ENCODE results near the gene PAMR1. TPM values are rescaled to one million over a fixed set of nuclear protein-coding genes. Genes with fewer than 3 reads are reported as not detected.
A peak's percentile ranks its signal among the peaks of the same experiment; 100 is the strongest.

The PAMR1 gene
- total RNA-seq, 1 donor, result 278 TPM

DNA sequence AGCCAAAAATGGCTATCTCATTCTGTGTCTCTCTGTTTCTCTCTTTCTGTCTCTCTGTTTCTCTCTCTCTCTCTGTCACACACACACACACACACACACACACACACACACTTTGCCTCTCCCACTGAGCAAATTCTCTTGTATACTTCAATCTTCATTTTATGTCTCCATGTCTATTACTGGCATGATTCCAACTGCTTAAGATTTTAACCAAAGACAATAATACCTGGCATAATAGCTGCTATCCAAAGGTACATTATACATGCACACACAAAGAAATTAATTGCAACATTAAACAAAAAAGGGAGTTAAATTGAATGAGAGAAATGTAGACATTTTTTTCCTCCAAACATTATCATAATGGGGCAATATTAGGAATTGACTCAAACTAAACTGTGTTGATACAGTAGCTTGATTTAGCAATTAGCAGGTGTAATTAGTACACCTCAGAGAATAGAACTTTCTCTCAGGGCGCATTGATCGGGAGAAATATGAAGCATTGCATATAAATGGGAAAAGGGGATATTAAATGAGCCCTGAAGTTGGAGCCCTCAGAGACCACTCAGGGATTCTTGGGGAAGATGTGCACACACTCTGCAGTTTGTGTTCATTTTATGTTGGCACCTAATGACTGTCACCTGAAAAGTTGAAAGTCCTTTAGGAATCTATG, 88.7 kb downstream of the PAMR1 start:
- TF ChIP-seq, protein P1, sequence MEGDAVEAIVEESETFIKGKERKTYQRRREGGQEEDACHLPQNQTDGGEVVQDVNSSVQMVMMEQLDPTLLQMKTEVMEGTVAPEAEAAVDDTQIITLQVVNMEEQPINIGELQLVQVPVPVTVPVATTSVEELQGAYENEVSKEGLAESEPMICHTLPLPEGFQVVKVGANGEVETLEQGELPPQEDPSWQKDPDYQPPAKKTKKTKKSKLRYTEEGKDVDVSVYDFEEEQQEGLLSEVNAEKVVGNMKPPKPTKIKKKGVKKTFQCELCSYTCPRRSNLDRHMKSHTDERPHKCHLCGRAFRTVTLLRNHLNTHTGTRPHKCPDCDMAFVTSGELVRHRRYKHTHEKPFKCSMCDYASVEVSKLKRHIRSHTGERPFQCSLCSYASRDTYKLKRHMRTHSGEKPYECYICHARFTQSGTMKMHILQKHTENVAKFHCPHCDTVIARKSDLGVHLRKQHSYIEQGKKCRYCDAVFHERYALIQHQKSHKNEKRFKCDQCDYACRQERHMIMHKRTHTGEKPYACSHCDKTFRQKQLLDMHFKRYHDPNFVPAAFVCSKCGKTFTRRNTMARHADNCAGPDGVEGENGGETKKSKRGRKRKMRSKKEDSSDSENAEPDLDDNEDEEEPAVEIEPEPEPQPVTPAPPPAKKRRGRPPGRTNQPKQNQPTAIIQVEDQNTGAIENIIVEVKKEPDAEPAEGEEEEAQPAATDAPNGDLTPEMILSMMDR (IDR thresholded peaks at IDR 0.05; ENCODE audit: insufficient read depth, low read length), result no peak
- no peak overlapping the region for H3K4me3 ChIP-seq (ENCODE audit: low read depth, low read length)
- no peak for DNase-seq (ENCODE audit: low read depth)

DNA sequence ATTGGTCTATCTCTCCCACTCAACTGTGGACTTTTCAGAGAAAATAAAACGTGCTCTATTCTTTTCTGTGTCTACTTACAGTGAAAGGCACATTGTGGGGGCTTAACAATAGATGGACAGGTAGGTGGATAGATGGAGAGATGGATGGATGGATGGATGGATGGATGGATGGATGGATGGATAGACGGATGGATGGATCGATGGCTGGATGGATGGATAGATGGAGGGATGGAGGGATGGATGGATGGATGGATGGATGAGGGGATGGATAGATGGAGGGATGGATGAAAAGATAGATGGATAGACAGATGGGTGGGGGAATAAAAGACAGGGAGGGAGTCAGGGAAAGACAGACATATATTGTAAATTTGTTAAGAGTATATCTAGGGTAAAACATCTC, 91.8 kb downstream of the PAMR1 start:
- TF ChIP-seq, protein P1 (IDR thresholded peaks at IDR 0.05; ENCODE audit: insufficient read depth, low read length), result no peak
- H3K4me3 ChIP-seq (ENCODE audit: low read depth, low read length), result no peak overlapping the region
- DNase-seq (ENCODE audit: low read depth), result no peak

DNA sequence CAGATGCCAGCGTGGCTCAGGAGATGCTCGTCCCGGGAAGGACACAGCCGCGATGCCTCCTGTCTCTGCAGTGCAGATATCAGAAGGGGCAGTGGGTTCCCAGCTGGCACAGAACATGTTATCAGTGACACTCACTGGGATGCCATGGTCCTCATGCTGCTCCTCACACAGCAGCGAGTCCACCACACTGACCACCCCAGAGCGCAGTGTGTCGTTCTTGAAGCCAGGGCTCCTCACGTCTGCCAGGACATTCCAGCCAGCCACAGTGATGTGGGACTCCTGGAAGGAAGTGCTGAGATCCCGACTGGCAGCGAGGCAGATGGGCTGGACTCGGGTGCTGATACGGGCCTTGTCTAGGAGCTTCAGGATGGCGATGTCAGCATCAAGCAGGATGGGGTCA, 93.0 kb downstream of the PAMR1 start:
- DNase-seq (ENCODE audit: low read depth), result no peak

DNA sequence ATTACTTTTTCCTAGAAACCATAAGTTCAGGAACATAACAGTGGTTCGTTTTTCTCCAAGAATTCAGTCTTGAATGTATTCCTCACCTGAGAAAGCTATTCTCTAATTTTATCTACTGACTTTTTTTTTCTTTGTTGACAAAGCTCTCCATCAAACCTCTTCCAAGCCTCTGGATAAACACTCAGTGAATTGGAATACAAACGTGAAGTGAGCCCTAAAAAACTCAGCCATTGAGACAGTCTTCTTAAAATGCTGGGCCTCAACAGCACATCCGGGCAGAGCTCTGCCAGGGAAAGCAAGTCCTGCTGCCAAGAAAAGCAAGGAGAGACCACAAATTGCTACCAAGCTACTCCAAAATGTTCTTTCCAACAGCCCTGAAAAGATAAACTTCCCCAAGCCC, 98.3 kb downstream of the PAMR1 start:
- TF ChIP-seq, protein P1 (IDR thresholded peaks at IDR 0.05; ENCODE audit: insufficient read depth, low read length), result no peak
- DNase-seq (ENCODE audit: low read depth), result peak; percentile 87
- H3K4me3 ChIP-seq (ENCODE audit: low read depth, low read length), result no peak overlapping the region

More for the DNA sequence above, 93.0 kb downstream of the PAMR1 start:
- TF ChIP-seq, protein P1 (IDR thresholded peaks at IDR 0.05; ENCODE audit: insufficient read depth, low read length), result no peak
- H3K4me3 ChIP-seq (ENCODE audit: low read depth, low read length), result no peak overlapping the region

DNA sequence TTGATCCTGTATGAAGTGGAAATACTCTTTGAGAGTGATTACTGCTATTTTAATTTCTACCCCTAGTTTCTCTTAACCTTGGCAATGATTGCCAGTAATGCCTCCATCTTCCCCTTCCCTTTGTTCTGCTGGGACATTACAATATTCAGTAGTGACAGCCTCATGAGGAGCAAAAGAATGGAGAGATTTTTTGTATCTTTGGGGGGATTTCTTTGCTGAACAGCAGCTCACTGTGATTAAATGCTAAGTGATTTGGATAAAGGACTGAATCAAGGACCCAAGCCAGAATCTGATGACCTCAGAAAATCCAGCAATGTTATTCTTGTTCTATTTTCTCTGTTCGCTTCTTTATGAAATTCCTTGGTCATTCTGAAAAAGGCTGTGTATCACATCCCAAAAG, 99.1 kb downstream of the PAMR1 start:
- TF ChIP-seq, protein P1 (IDR thresholded peaks at IDR 0.05; ENCODE audit: insufficient read depth, low read length), result no peak
- DNase-seq (ENCODE audit: low read depth), result no peak
- H3K4me3 ChIP-seq (ENCODE audit: low read depth, low read length), result no peak overlapping the region

DNA sequence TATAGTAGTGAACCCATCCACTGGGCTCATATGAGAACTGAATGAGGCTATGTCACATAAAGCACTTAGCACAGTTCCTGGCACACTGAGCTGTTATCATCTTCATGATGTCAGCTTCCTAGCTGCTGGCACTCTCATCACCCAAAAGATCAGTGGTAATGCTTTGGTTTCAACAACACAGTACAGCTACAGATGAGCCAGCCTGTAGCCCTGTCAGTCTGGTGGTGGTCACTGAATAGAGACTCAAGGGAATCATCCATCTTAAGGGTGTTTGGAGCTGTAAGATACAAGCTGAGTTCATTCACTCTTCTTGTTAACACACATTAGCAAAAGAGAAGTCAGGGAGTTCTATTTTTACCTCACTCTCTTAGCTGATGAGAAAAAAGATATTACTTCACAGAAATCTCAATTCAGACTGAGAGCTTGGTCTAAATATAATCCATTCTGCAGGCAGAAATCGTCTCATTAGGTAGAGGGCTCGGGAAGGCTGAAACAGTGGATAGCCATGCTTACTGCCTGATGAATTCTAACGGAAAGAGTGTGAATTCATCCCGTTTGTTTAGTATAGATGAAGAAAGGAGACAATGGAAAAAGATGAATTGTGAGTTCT, 99.7 kb downstream of the PAMR1 start:
- no peak for DNase-seq (ENCODE audit: low read depth)
- H3K4me3 ChIP-seq (ENCODE audit: low read depth, low read length), result no peak overlapping the region
- TF ChIP-seq, protein P1 (IDR thresholded peaks at IDR 0.05; ENCODE audit: insufficient read depth, low read length), result no peak
